Neural progenitor cell (in vitro differentiated cells): Measurements from ENCODE around the gene SPACA6. TPM values are rescaled to one million over a fixed set of nuclear protein-coding genes. Genes with fewer than 3 reads are reported as not detected.

Source experiments
- DNase-seq: peaks from one replicate; pipeline ENCODE4 v3.0.0-alpha.2; 2016; ENCODE audit warnings: low spot score
- H2AFZ ChIP-seq: fragments of 200-600 bp; sonication (generic); replicated peaks from 2 replicates; pipeline ENCODE4 v1.6.1; 2016; ENCODE audit warnings: antibody characterized with exemption
- H3F3A ChIP-seq: fragments of 200-600 bp; sonication (generic); 2 replicates; pipeline ENCODE4 v1.6.1; 2016; ENCODE audit warnings: antibody characterized with exemption, low read depth
- H3K27ac ChIP-seq: fragments of 200-600 bp; sonication (generic); 2 replicates; pipeline ENCODE4 v1.5.1; 2016; ENCODE audit warnings: mild to moderate bottlenecking
- H3K27me3 ChIP-seq: fragments of 200-600 bp; sonication (generic); 2 replicates; pipeline ENCODE4 v1.6.1; 2016; ENCODE audit warnings: mild to moderate bottlenecking, moderate library complexity
- H3K36me3 ChIP-seq: fragments of 200-600 bp; sonication (generic); 2 replicates; pipeline ENCODE4 v1.5.1; 2016
- H3K4me1 ChIP-seq: fragments of 200-600 bp; sonication (generic); 2 replicates; pipeline ENCODE4 v1.6.1; 2016; ENCODE audit warnings: mixed run types
- H3K4me2 ChIP-seq: fragments of 200-600 bp; sonication (generic); 2 replicates; pipeline ENCODE4 v1.6.1; 2016
- H3K4me3 ChIP-seq: fragments of 200-600 bp; sonication (generic); 2 replicates; pipeline ENCODE4 v1.5.1; 2016
- H3K79me2 ChIP-seq: fragments of 200-600 bp; sonication (generic); 2 replicates; pipeline ENCODE4 v1.6.1; 2016; ENCODE audit warnings: low read depth
- H3K9ac ChIP-seq: fragments of 200-600 bp; sonication (generic); 2 replicates; pipeline ENCODE4 v1.6.1; 2016
- H3K9me3 ChIP-seq: fragments of 200-600 bp; sonication (generic); 2 replicates; pipeline ENCODE4 v1.5.1; 2016; ENCODE audit warnings: low read depth
- H4K20me1 ChIP-seq: fragments of 200-600 bp; sonication (generic); 2 replicates; pipeline ENCODE4 v1.6.1; 2016; ENCODE audit warnings: low read depth
- H3K27ac Mint-ChIP-seq: 3 replicates; pipeline ENCODE4 v1.8.0; 2021; ENCODE audit warnings: mixed read lengths
- H3K27me3 Mint-ChIP-seq: 2 replicates; pipeline ENCODE4 v1.8.0; 2022; ENCODE audit warnings: low read depth, mild to moderate bottlenecking, inconsistent platforms, moderate library complexity, mixed read lengths; ENCODE audit not compliant: insufficient read depth
- H3K36me3 Mint-ChIP-seq: 3 replicates; pipeline ENCODE4 v1.8.0; 2021; ENCODE audit warnings: mixed read lengths
- H3K4me1 Mint-ChIP-seq: 3 replicates; pipeline ENCODE4 v1.8.0; 2021; ENCODE audit warnings: mixed read lengths
- H3K4me3 Mint-ChIP-seq: 3 replicates; pipeline ENCODE4 v1.8.0; 2021; ENCODE audit warnings: mild to moderate bottlenecking, moderate library complexity, mixed read lengths
- H3K9me3 Mint-ChIP-seq: 3 replicates; pipeline ENCODE4 v1.8.0; 2020; ENCODE audit warnings: mixed read lengths
- EZH2 ChIP-seq: fragments of 200-600 bp; sonication (generic); IDR thresholded peaks from 2 replicates; pipeline ENCODE4 v1.6.1; 2017; ENCODE audit warnings: antibody characterized with exemption, mild to moderate bottlenecking, moderate library complexity
- EZH2phosphoT487 ChIP-seq: fragments of 200-600 bp; sonication (generic); IDR thresholded peaks from 2 replicates; pipeline ENCODE4 v1.6.1; 2017; ENCODE audit warnings: antibody characterized with exemption
- total RNA-seq: library from RNA; depleted of rRNA; stranded (reverse); fragments of >200 nt; gene quantifications from 2 replicates; pipeline ENCODE4 v1.2.3, GENCODE V29; 2015; ENCODE audit warnings: low replicate concordance
- TF ChIP-seq, protein P1 (sequence below): fragments of 200-600 bp; sonication (generic); IDR thresholded peaks from 2 replicates; pipeline ENCODE4 v1.5.1; 2017; ENCODE audit warnings: antibody characterized with exemption, mild to moderate bottlenecking

Gene SPACA6
- total RNA-seq, 1 donor from 2014 or later = 6.9 TPM

DNA sequence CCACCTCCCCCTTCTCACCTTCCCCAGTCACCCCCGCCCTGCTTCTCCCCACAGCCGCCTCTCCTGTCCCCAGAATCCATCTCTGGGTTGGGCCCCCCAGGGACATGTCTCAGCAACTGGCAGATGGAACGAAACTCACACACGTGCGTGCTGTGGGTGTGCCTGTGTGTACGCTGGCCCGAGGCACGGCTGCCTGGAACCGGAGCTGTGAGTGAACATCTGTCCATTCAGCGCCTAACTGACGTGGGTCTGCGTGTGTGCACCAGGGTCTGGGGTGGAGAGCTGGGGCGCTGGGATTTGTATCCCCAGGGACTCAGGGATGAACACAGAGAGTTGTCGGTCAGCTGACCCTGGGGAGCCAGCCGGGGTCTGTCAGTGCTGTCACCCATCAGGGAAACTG lies 31.4 kb downstream of the SPACA6 start:
- Histone ChIP-seq H3K4me2 (no peak overlapping the region), H3F3A (no peaks in the 10 kb centered on the region), H3K79me2 (no peaks in the 10 kb centered on the region), H2AFZ (no peak overlapping the region), H3K9me3 (no peaks in the 10 kb centered on the region), H3K4me3 (no peak overlapping the region), H4K20me1 (no peaks in the 10 kb centered on the region), H3K9ac (no peak overlapping the region), H3K36me3 (no peaks in the 10 kb centered on the region), H3K4me1 (no peaks in the 10 kb centered on the region), H3K27ac (no peak overlapping the region), H3K27me3 (peaks cover 51% of the 10 kb centered on the region)
- H3K36me3 Mint-ChIP-seq = no peaks in the 10 kb centered on the region
- H3K27ac Mint-ChIP-seq = peak overlapping the region; percentile 86
- DNase-seq = no peak
- H3K4me1 Mint-ChIP-seq = peaks cover 14% of the 10 kb centered on the region
- H3K27me3 Mint-ChIP-seq = peaks cover 30% of the 10 kb centered on the region
- H3K9me3 Mint-ChIP-seq = no peaks in the 10 kb centered on the region
- TF ChIP-seq, protein P1, sequence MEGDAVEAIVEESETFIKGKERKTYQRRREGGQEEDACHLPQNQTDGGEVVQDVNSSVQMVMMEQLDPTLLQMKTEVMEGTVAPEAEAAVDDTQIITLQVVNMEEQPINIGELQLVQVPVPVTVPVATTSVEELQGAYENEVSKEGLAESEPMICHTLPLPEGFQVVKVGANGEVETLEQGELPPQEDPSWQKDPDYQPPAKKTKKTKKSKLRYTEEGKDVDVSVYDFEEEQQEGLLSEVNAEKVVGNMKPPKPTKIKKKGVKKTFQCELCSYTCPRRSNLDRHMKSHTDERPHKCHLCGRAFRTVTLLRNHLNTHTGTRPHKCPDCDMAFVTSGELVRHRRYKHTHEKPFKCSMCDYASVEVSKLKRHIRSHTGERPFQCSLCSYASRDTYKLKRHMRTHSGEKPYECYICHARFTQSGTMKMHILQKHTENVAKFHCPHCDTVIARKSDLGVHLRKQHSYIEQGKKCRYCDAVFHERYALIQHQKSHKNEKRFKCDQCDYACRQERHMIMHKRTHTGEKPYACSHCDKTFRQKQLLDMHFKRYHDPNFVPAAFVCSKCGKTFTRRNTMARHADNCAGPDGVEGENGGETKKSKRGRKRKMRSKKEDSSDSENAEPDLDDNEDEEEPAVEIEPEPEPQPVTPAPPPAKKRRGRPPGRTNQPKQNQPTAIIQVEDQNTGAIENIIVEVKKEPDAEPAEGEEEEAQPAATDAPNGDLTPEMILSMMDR = no peak
- TF ChIP-seq EZH2 (no peak), EZH2phosphoT487 (no peak)
- no peak overlapping the region for H3K4me3 Mint-ChIP-seq

DNA sequence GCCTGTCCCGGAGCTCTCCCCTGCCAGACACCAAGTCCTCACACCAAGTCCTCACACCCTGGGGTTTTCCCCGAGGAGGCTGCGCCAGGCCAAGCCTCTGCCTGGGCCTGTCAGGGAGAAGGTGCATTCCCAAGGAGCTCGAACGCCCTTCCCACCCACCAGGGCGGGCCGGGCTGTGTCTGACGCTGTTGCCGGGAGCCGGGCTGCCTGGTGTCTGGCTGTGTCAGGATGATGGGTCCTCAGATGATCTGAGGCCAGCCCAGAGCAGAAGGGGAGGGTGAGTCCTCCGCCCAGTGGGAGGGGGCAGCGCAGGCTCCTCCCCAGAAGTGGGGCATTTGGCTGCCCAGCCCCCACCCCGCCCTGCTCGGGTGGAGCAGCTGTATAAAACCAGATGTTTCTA lies 32.9 kb downstream of the SPACA6 start:
- H3K27ac ChIP-seq = no peak overlapping the region
- Mint-ChIP-seq H3K36me3 (no peaks in the 10 kb centered on the region), H3K27me3 (peaks cover 23% of the 10 kb centered on the region), H3K4me3 (no peak overlapping the region), H3K9me3 (no peaks in the 10 kb centered on the region), H3K4me1 (peaks cover 17% of the 10 kb centered on the region), H3K27ac (peak overlapping the region; percentile 8)
- no peaks in the 10 kb centered on the region for H3K9me3 ChIP-seq
- no peak for TF ChIP-seq EZH2phosphoT487
- no peaks in the 10 kb centered on the region for H3K4me1 ChIP-seq
- no peaks in the 10 kb centered on the region for H4K20me1 ChIP-seq
- no peak for DNase-seq
- H3K4me2 ChIP-seq = no peak overlapping the region
- H3K79me2 ChIP-seq = no peaks in the 10 kb centered on the region
- H3K36me3 ChIP-seq = no peaks in the 10 kb centered on the region
- H3F3A ChIP-seq = no peaks in the 10 kb centered on the region
- H2AFZ ChIP-seq = no peak overlapping the region
- peaks cover 36% of the 10 kb centered on the region for H3K27me3 ChIP-seq
- no peak overlapping the region for H3K9ac ChIP-seq
- H3K4me3 ChIP-seq = no peak overlapping the region

DNA sequence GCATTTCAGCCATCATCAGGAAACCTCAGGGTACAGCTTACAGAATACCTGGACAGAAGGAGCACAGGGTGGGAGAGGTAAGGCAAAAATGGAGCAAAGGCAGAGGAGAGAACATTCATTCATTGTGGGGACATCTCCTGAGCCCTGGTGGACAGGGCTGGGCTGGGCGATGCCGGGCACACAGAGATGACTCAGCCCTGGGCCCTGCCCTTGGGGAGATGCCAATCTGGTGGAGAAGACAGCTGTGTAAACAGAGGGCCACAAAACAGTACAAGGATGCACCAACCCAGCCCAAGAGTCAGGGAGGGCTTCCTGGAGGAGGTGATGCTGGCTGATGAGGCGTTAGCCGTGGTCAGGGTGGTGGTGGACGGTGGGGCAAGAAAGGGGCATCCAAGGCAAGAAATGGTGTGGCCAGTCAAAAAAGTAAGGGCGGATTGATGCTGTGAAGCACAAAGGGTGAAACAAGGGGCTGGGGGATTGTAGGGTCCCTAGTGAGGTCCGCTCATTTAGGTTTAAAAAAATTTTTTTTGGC lies 34.3 kb downstream of the SPACA6 start:
- no peaks in the 10 kb centered on the region for H3K36me3 Mint-ChIP-seq
- no peak for DNase-seq
- H3K4me3 Mint-ChIP-seq = no peak overlapping the region
- Histone ChIP-seq H3K79me2 (no peaks in the 10 kb centered on the region), H3K27me3 (peaks cover 22% of the 10 kb centered on the region), H3K36me3 (no peaks in the 10 kb centered on the region), H2AFZ (no peak overlapping the region), H3K9ac (no peak overlapping the region), H3K4me2 (no peak overlapping the region), H3K27ac (no peak overlapping the region), H4K20me1 (no peaks in the 10 kb centered on the region), H3F3A (no peaks in the 10 kb centered on the region), H3K4me3 (no peak overlapping the region), H3K9me3 (no peaks in the 10 kb centered on the region), H3K4me1 (no peaks in the 10 kb centered on the region)
- no peak overlapping the region for H3K27ac Mint-ChIP-seq
- H3K9me3 Mint-ChIP-seq = no peaks in the 10 kb centered on the region
- peaks cover 24% of the 10 kb centered on the region for H3K4me1 Mint-ChIP-seq
- peaks cover 21% of the 10 kb centered on the region for H3K27me3 Mint-ChIP-seq
- TF ChIP-seq, protein P1 = no peak
- TF ChIP-seq EZH2phosphoT487 = no peak
- no peak for TF ChIP-seq EZH2

DNA sequence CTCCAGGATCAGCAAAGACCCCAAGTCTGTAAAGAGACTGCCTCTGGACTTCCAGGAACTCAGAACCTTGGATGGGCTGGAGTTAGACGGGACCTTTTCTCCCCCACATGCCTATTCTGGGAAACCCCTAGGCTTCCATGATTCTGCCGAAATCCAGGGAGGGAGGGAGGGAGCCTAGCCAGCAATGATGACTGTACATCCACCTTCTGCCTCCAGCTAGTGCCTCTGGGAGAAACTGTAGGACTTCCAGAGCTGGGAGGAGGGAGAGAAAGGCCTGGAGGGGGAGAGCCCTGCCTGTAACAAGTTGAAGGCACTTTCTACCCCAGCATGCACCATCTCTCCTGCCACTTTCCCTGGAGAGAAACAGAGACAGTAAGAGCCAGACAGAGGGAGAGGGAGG lies 36.7 kb downstream of the SPACA6 start:
- no peaks in the 10 kb centered on the region for H4K20me1 ChIP-seq
- Mint-ChIP-seq H3K36me3 (no peaks in the 10 kb centered on the region), H3K27me3 (peaks cover 16% of the 10 kb centered on the region), H3K4me3 (no peak overlapping the region), H3K9me3 (no peaks in the 10 kb centered on the region), H3K27ac (no peak overlapping the region), H3K4me1 (peaks cover 17% of the 10 kb centered on the region)
- H3K27me3 ChIP-seq = no peaks in the 10 kb centered on the region
- H3K9ac ChIP-seq = no peak overlapping the region
- no peaks in the 10 kb centered on the region for H3K4me1 ChIP-seq
- no peaks in the 10 kb centered on the region for H3K79me2 ChIP-seq
- no peak for TF ChIP-seq EZH2phosphoT487
- TF ChIP-seq, protein P1 = no peak
- TF ChIP-seq EZH2 = no peak
- H2AFZ ChIP-seq = no peak overlapping the region
- H3K27ac ChIP-seq = no peak overlapping the region
- H3F3A ChIP-seq = no peaks in the 10 kb centered on the region
- H3K4me2 ChIP-seq = no peak overlapping the region
- H3K4me3 ChIP-seq = no peak overlapping the region
- no peak for DNase-seq
- no peaks in the 10 kb centered on the region for H3K9me3 ChIP-seq
- H3K36me3 ChIP-seq = no peaks in the 10 kb centered on the region
